Mesenchymal stem cell (in vitro differentiated cells and primary cell): Measurements from ENCODE around the gene ILKAP.

Source experiments
- DNase-seq: peaks from one replicate; pipeline ENCODE4 v3.0.0-alpha.2; 2013
- H2AFZ ChIP-seq: one replicate; pipeline ENCODE4 v1.6.1; 2013; ENCODE audit warnings: low read depth, mild to moderate bottlenecking, control low read depth, inconsistent platforms, low read length, moderate library complexity
- H2AK5ac ChIP-seq: 2 replicates; pipeline ENCODE4 v1.6.1; 2013; ENCODE audit warnings: low read length, moderate library complexity, mild to moderate bottlenecking, inconsistent platforms; ENCODE audit not compliant: severe bottlenecking
- H2BK120ac ChIP-seq: one replicate; pipeline ENCODE4 v1.6.1; 2013; ENCODE audit warnings: low read depth, mild to moderate bottlenecking, inconsistent platforms, low read length, moderate library complexity
- H2BK12ac ChIP-seq, 2 experiments: one replicate each; pipeline ENCODE4 v1.6.1; 2013; ENCODE audit warnings: inconsistent platforms in 2 of 2, low read length in 2 of 2, mild to moderate bottlenecking in 2 of 2, moderate library complexity in 2 of 2, control low read depth in 1 of 2
- H2BK15ac ChIP-seq: one replicate; pipeline ENCODE4 v1.6.1; 2013; ENCODE audit warnings: mild to moderate bottlenecking, low read depth, inconsistent platforms; ENCODE audit not compliant: poor library complexity, severe bottlenecking
- H2BK5ac ChIP-seq: 2 replicates; pipeline ENCODE4 v1.6.1; 2013; ENCODE audit warnings: low read depth, mild to moderate bottlenecking, low read length, control low read depth, inconsistent platforms; ENCODE audit not compliant: poor library complexity, severe bottlenecking
- H3K14ac ChIP-seq, 2 experiments: one replicate each; pipeline ENCODE4 v1.6.1; 2013; ENCODE audit warnings: inconsistent platforms in 2 of 2, low read length in 2 of 2, control low read depth in 1 of 2, mild to moderate bottlenecking in 1 of 2, moderate library complexity in 1 of 2
- H3K18ac ChIP-seq, 2 experiments: one replicate each; pipeline ENCODE4 v1.6.1; 2013; ENCODE audit warnings: inconsistent platforms in 2 of 2, low read length in 2 of 2, control low read depth in 1 of 2, low read depth in 1 of 2, mild to moderate bottlenecking in 1 of 2
- H3K23ac ChIP-seq, 2 experiments: one replicate each; pipeline ENCODE4 v1.6.1; 2013; ENCODE audit warnings: inconsistent platforms in 2 of 2, low read length in 2 of 2, mild to moderate bottlenecking in 2 of 2, moderate library complexity in 2 of 2, control low read depth in 1 of 2
- H3K27ac ChIP-seq: 2 replicates; pipeline ENCODE4 v1.5.1; 2013; ENCODE audit warnings: mild to moderate bottlenecking, moderate library complexity, low read length, control low read depth, inconsistent platforms; ENCODE audit not compliant: poor library complexity, severe bottlenecking
- H3K27me3 ChIP-seq, 2 experiments: 2 replicates each; pipeline versions ENCODE4 v1.6.1 to v1.7.0; 2013; ENCODE audit warnings: low read length in 2 of 2, mild to moderate bottlenecking in 2 of 2, moderate library complexity in 2 of 2, control low read depth in 1 of 2, inconsistent platforms in 1 of 2; ENCODE audit not compliant: control insufficient read depth in 1 of 2, insufficient read depth in 1 of 2
- H3K36me3 ChIP-seq, 2 experiments: 2 replicates each; pipeline versions ENCODE4 v1.6.1 to v1.7.0; 2013; ENCODE audit warnings: low read length in 2 of 2, control low read depth in 1 of 2, inconsistent platforms in 1 of 2, low read depth in 1 of 2, mild to moderate bottlenecking in 1 of 2; ENCODE audit not compliant: insufficient read depth in 2 of 2, control insufficient read depth in 1 of 2
- H3K4ac ChIP-seq, 2 experiments: one replicate each; pipeline ENCODE4 v1.6.1; 2013; ENCODE audit warnings: inconsistent platforms in 2 of 2, low read length in 2 of 2, mild to moderate bottlenecking in 2 of 2, moderate library complexity in 2 of 2, control low read depth in 1 of 2, low read depth in 1 of 2
- H3K4me1 ChIP-seq: 2 replicates; pipeline ENCODE4 v1.6.1; 2013; ENCODE audit warnings: low read depth, low read length, control low read depth; ENCODE audit not compliant: control insufficient read depth, insufficient read depth
- H3K4me2 ChIP-seq: 2 replicates; pipeline ENCODE4 v1.6.1; 2013; ENCODE audit warnings: low read length, mild to moderate bottlenecking, inconsistent platforms; ENCODE audit not compliant: poor library complexity, severe bottlenecking
- H3K4me3 ChIP-seq, 2 experiments: 2 replicates each; pipeline versions ENCODE4 v1.5.1 to v1.7.0; 2013; ENCODE audit warnings: low read length in 2 of 2, mild to moderate bottlenecking in 2 of 2, control low read depth in 1 of 2, low read depth in 1 of 2; ENCODE audit not compliant: insufficient read depth in 1 of 2
- H3K79me1 ChIP-seq: replicated peaks from 2 replicates; pipeline ENCODE4 v1.6.1; 2013; ENCODE audit warnings: mild to moderate bottlenecking, control low read depth, low read length, inconsistent platforms; ENCODE audit not compliant: poor library complexity, severe bottlenecking
- H3K9ac ChIP-seq: 2 replicates; pipeline ENCODE4 v1.7.0; 2013; ENCODE audit warnings: mild to moderate bottlenecking, low read length, moderate library complexity
- H3K9me3 ChIP-seq: 2 replicates; pipeline ENCODE4 v1.7.0; 2013; ENCODE audit warnings: mild to moderate bottlenecking, low read length; ENCODE audit not compliant: control insufficient read depth
- H4K8ac ChIP-seq: one replicate; pipeline ENCODE4 v1.6.1; 2013; ENCODE audit warnings: inconsistent platforms, mild to moderate bottlenecking, low read length, moderate library complexity
- H4K91ac ChIP-seq: one replicate; pipeline ENCODE4 v1.6.1; 2013; ENCODE audit warnings: mild to moderate bottlenecking, low read length, inconsistent platforms
- WGBS: methylation state at CpG from one replicate; pipeline ENCODE4 v1.1.7; 2013; ENCODE audit warnings: mixed read lengths; 5-methylcytosine and 5-hydroxymethylcytosine counted together

Gene ILKAP

DNA sequence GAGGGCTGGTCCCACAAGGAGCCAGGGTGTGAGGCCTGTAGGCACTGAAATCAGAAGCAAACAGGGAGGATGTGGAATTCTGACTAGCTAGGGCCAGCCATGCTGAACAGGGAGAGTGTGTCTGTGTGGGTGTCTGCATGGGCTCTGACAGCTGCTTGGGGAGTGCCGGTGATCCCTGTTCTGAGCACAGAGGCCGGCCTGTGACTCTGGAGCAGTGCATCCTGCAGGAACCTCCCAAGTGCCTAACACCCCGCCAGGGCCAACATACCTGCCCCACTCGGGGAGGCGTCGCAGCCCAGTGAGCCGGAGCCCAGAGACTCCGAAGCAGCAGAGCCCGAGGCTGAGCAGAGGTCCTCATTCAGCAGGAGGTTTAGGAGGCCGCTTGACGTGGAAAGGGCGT is 47.8 kb upstream of the ILKAP start:
- peaks cover 52 to 73% of the 10 kb centered on the region in 2 experiments for H3K36me3 ChIP-seq
- no peak overlapping the region for H2BK120ac ChIP-seq
- no peak overlapping the region for H2BK5ac ChIP-seq
- H3K23ac ChIP-seq, result no peak overlapping the region
- no peak for DNase-seq
- H3K4me1 ChIP-seq, result peaks cover 7% of the 10 kb centered on the region
- no peaks in the 10 kb centered on the region for H3K27me3 ChIP-seq
- no peak overlapping the region for H3K4ac ChIP-seq
- no peak overlapping the region for H2BK15ac ChIP-seq
- no peak overlapping the region for H2AK5ac ChIP-seq
- H3K4me3 ChIP-seq, result no peak overlapping the region
- no peaks in the 10 kb centered on the region for H3K9me3 ChIP-seq
- H3K4me2 ChIP-seq, result no peak overlapping the region
- H3K14ac ChIP-seq, result no peak overlapping the region
- no peak overlapping the region for H4K8ac ChIP-seq
- H3K18ac ChIP-seq, result no peak overlapping the region
- H4K91ac ChIP-seq, result no peak overlapping the region
- 96% methylated on average over 12 of the region's 12 CpGs for WGBS
- no peak overlapping the region for H3K9ac ChIP-seq
- no peaks in the 10 kb centered on the region for H3K79me1 ChIP-seq
- H3K27ac ChIP-seq, result no peak overlapping the region
- H2BK12ac ChIP-seq, result no peak overlapping the region
- H2AFZ ChIP-seq, result no peak overlapping the region

DNA sequence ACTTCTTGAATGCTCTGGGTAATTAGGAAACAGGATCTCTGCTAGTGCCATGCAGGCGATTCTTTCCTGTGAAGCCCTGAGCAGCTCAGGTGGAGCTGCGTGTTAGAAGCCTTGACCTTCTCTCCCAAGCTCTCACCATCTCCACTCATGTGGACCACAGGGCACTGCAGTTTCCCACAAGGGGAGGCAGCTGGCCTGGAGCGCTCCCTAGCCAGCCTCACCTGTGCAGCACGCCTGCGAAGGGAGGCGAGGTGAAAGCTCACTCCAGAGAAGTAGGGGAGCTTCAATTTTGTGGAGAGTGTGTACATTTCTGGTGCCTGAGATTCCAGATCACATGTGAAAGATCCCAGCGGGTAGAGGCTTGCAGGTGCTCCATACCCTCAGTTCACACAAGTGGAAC is 47.4 kb upstream of the ILKAP start:
- H4K8ac ChIP-seq, result no peak overlapping the region
- H2BK12ac ChIP-seq, result no peak overlapping the region
- no peak overlapping the region for H3K18ac ChIP-seq
- peaks cover 7% of the 10 kb centered on the region for H3K4me1 ChIP-seq
- DNase-seq, result no peak
- no peak overlapping the region for H2BK5ac ChIP-seq
- H3K27ac ChIP-seq, result no peak overlapping the region
- H3K79me1 ChIP-seq, result no peaks in the 10 kb centered on the region
- no peak overlapping the region for H2BK15ac ChIP-seq
- H2AFZ ChIP-seq, result no peak overlapping the region
- no peak overlapping the region for H2AK5ac ChIP-seq
- no peak overlapping the region for H3K14ac ChIP-seq
- H3K36me3 ChIP-seq, result peaks cover 48 to 73% of the 10 kb centered on the region in 2 experiments
- no peak overlapping the region for H2BK120ac ChIP-seq
- H3K23ac ChIP-seq, result no peak overlapping the region
- no peaks in the 10 kb centered on the region for H3K27me3 ChIP-seq
- H3K4ac ChIP-seq, result no peak overlapping the region
- H4K91ac ChIP-seq, result no peak overlapping the region
- no peaks in the 10 kb centered on the region for H3K9me3 ChIP-seq
- H3K4me2 ChIP-seq, result no peak overlapping the region
- H3K4me3 ChIP-seq, result no peak overlapping the region
- H3K9ac ChIP-seq, result no peak overlapping the region
- WGBS, result 95% methylated on average over 7 of the region's 7 CpGs

DNA sequence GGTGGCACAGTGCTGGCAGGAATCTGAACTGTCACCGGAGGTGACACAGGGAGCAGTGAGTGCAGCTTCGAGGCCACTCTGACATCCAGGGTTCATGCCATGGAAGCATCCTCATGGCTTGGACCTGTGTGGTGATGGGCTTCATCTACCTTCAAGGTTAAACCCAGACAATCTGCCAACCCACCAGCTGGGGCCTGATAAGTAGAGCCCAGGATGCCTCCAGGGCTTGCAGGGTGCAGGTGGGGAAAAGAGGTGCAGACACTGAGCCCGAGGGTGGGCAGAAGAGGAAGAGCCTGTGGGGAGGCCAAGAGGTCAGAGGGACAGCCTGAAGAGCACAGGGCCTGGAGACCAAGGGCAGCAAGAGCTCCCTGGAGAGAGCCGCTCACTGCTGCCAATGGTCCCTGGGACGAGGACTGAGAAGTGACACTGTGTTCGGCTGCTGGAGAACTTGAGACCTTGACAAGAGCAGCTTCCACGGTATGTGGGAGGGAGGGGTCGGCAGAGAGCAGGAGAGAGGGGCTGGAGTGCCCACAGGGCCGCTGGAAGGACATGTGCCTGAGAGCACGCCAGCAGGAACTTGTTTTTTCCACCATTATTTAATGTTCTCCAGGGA is 44.5 kb upstream of the ILKAP start:
- Histone ChIP-seq H3K4ac (no peak overlapping the region), H2BK120ac (no peak overlapping the region), H3K27me3 (no peaks in the 10 kb centered on the region), H3K79me1 (no peaks in the 10 kb centered on the region), H3K4me2 (no peak overlapping the region), H2AK5ac (no peak overlapping the region), H2BK5ac (no peak overlapping the region), H3K9ac (no peak overlapping the region), H3K27ac (no peak overlapping the region), H3K23ac (no peak overlapping the region), H3K9me3 (no peaks in the 10 kb centered on the region), H4K91ac (no peak overlapping the region), H3K18ac (no peak overlapping the region), H2AFZ (no peak overlapping the region), H3K4me3 (no peak overlapping the region), H4K8ac (no peak overlapping the region), H2BK12ac (no peak overlapping the region), H3K4me1 (peaks cover 7% of the 10 kb centered on the region), H3K14ac (no peak overlapping the region), H3K36me3 (peaks cover 32 to 59% of the 10 kb centered on the region in 2 experiments), H2BK15ac (no peak overlapping the region)
- 69% methylated on average over 9 of the region's 10 CpGs for WGBS
- DNase-seq, result no peak

DNA sequence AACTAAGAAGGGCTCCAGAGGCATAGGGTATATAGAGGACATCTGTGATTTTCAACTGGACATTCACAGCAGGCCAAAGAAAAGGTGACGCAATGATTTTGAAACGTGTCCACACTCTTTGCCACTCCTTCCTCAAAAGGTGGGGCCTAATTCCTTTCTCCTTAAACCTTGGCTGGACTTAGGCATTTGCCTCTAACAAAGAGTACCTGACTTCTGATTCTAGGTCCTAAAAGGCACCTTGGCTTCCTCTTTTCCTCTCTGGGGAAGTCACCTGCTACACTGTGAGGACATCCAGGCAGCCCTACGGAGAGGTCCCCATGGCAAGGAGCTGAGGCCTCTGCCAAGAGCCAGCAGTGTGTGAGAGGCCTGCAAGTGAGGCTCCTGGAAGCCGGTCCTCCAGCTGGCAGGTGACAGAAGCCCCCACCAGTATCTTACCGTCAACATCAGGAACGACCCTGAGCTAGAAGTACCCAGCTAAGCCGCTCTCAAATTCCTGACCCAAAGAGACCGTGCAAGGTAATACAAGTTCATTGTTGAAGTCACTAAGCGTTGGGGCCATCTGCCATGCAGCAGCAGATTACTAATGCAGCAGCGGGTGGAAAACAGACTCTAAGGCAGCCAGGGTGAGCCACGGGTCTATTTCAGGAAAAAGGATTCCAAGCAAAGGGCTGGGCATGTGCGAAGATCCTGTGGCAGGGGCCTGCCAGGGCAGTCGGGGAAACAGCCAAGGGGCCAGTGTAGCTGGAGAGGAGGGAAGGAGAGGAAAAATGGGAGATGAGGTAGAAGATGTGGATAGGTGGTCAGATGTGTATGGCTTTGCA is 43.7 kb upstream of the ILKAP start:
- H3K36me3 ChIP-seq, result peaks cover 26 to 51% of the 10 kb centered on the region in 2 experiments
- no peak overlapping the region for H2BK12ac ChIP-seq
- no peak overlapping the region for H4K8ac ChIP-seq
- no peaks in the 10 kb centered on the region for H3K27me3 ChIP-seq
- no peak overlapping the region for H2BK120ac ChIP-seq
- H3K23ac ChIP-seq, result no peak overlapping the region
- no peak overlapping the region for H2BK15ac ChIP-seq
- no peak overlapping the region for H3K14ac ChIP-seq
- no peak overlapping the region for H2BK5ac ChIP-seq
- H3K18ac ChIP-seq, result no peak overlapping the region
- H3K9me3 ChIP-seq, result no peaks in the 10 kb centered on the region
- no peak overlapping the region for H2AFZ ChIP-seq
- 95% methylated on average over 13 of the region's 13 CpGs for WGBS
- H3K9ac ChIP-seq, result no peak overlapping the region
- no peak for DNase-seq
- peaks cover 7% of the 10 kb centered on the region for H3K4me1 ChIP-seq
- no peak overlapping the region for H2AK5ac ChIP-seq
- H3K4ac ChIP-seq, result no peak overlapping the region
- no peak overlapping the region for H4K91ac ChIP-seq
- H3K4me2 ChIP-seq, result no peak overlapping the region
- H3K4me3 ChIP-seq, result no peak overlapping the region
- H3K27ac ChIP-seq, result no peak overlapping the region
- H3K79me1 ChIP-seq, result no peaks in the 10 kb centered on the region
